ENCODE measurements around the gene INTS3. TPM values are rescaled to one million over a fixed set of nuclear protein-coding genes. Genes with fewer than 3 reads are reported as not detected.

Gene INTS3, protein sequence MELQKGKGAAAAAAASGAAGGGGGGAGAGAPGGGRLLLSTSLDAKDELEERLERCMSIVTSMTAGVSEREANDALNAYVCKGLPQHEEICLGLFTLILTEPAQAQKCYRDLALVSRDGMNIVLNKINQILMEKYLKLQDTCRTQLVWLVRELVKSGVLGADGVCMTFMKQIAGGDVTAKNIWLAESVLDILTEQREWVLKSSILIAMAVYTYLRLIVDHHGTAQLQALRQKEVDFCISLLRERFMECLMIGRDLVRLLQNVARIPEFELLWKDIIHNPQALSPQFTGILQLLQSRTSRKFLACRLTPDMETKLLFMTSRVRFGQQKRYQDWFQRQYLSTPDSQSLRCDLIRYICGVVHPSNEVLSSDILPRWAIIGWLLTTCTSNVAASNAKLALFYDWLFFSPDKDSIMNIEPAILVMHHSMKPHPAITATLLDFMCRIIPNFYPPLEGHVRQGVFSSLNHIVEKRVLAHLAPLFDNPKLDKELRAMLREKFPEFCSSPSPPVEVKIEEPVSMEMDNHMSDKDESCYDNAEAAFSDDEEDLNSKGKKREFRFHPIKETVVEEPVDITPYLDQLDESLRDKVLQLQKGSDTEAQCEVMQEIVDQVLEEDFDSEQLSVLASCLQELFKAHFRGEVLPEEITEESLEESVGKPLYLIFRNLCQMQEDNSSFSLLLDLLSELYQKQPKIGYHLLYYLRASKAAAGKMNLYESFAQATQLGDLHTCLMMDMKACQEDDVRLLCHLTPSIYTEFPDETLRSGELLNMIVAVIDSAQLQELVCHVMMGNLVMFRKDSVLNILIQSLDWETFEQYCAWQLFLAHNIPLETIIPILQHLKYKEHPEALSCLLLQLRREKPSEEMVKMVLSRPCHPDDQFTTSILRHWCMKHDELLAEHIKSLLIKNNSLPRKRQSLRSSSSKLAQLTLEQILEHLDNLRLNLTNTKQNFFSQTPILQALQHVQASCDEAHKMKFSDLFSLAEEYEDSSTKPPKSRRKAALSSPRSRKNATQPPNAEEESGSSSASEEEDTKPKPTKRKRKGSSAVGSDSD
- 39.2 TPM for polyA plus RNA-seq (ENCODE audit: insufficient read length)

DNA sequence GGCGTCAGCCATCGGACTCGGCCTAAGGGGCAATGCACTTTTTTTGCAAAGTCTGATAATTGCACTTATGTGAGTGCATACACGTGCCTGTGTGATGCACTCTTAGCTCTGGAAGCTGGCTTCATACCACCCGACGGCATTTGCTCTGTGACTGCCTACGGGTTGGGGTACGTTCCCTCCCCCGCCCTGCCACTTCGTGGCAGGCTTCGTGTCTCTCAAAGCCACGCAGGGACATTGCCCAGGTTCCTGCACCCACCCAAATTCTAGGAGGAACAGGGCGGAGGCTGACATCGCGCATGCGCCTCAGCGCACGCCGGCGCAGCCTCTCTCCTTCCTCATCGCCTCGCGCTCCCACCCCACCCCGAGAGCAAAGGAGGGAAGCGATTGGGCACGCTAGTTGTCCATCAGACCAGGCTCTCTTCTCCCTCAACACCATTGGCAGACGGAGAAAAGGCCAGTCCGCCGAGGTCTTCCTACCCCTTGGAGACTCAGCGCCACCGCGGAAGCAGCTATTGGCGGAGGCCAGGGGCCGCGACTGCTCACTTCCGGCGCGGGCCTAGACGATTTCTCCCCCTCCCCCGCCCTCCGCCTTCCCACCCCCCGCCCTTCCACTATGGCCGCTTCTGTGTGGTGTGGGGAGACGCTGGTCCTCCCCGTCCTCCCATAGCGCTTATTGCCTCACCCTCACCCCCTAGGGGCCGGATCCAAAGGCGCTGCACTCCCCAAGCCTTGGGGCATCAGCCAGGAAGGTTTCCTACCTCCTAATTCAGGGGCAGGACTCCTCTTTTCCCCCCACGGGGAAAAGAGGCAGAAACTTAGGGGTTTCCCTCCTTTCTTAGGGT, at the start of gene INTS3:
Gene INTS3 (plus strand): TSS at position 588 of the 842 bp plus-strand sequence. CDS start 585 bp downstream, outside the sequence.
- DNase-seq (ENCODE audit: low read depth), result peak; percentile 100

DNA sequence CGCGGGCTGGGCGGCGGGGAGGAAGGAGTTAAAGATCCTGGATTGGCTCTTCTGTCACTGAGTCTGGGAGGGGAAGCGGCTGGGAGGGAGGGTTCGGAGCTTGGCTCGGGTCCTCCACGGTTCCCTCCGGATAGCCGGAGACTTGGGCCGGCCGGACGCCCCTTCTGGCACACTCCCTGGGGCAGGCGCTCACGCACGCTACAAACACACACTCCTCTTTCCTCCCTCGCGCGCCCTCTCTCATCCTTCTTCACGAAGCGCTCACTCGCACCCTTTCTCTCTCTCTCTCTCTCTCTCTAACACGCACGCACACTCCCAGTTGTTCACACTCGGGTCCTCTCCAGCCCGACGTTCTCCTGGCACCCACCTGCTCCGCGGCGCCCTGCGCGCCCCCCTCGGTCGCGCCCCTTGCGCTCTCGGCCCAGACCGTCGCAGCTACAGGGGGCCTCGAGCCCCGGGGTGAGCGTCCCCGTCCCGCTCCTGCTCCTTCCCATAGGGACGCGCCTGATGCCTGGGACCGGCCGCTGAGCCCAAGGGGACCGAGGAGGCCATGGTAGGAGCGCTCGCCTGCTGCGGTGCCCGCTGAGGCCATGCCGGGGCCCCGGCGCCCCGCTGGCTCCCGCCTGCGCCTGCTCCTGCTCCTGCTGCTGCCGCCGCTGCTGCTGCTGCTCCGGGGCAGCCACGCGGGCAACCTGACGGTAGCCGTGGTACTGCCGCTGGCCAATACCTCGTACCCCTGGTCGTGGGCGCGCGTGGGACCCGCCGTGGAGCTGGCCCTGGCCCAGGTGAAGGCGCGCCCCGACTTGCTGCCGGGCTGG, 49.1 kb upstream of the INTS3 start, which contains the start of gene NPR1:
Gene NPR1 (plus strand): TSS at position 170 of the 818 bp plus-strand sequence. CDS start 421 bp downstream, at position 591.
- DNase-seq (ENCODE audit: low read depth), result no peak

DNA sequence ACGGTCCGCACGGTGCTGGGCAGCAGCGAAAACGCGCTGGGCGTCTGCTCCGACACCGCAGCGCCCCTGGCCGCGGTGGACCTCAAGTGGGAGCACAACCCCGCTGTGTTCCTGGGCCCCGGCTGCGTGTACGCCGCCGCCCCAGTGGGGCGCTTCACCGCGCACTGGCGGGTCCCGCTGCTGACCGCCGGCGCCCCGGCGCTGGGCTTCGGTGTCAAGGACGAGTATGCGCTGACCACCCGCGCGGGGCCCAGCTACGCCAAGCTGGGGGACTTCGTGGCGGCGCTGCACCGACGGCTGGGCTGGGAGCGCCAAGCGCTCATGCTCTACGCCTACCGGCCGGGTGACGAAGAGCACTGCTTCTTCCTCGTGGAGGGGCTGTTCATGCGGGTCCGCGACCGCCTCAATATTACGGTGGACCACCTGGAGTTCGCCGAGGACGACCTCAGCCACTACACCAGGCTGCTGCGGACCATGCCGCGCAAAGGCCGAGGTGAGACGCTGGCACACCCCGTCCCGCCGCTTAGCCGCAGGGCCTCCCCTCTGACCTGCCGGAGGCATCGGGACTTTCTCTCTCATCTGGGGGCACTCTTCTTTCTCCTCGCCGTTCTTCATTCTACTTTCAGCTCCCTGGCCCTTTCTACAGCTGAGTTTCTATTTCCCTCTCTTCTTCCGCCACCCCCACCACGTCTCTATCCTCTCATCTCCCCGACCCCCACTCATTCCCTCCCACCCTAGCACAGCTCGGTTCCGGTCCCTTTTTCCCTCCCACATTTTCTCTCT, 48.3 kb upstream of the INTS3 start:
- no peak for DNase-seq (ENCODE audit: low read depth)

DNA sequence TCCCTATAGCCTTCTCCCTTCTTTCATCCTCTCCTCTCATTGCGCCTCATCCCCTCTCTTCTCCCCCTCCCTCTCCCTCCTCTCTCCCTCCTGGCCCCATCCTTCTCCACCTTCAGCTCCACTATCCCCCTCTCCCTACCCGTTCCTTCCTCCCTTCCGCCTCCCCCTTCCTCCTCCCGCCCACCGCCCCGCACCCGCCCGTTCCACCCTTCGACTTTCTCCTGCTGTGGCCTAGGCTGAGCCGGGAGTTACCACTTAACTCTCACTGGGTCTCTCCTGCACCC, 47.8 kb upstream of the INTS3 start:
- DNase-seq (ENCODE audit: low read depth), result no peak

DNA sequence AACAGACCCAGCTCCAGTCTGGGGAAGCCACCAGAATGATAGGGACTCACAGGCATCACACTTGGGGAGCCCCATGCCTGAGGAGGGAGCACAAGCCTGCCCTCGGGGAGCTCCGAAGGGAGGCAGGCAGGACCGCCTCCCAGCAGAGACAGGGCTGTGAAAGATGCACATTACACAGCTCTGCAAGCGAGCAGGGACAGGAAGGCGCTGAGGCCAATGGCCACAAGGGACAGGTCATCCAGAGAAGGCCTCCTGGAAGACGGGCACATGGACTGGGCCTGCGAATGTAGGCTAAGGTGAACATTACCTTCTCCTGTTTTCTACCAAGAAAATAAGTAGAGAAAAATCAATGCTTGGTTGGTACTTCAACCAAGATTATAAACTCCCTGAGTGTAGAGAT, 45.1 kb upstream of the INTS3 start:
- no peak for DNase-seq (ENCODE audit: low read depth)

DNA sequence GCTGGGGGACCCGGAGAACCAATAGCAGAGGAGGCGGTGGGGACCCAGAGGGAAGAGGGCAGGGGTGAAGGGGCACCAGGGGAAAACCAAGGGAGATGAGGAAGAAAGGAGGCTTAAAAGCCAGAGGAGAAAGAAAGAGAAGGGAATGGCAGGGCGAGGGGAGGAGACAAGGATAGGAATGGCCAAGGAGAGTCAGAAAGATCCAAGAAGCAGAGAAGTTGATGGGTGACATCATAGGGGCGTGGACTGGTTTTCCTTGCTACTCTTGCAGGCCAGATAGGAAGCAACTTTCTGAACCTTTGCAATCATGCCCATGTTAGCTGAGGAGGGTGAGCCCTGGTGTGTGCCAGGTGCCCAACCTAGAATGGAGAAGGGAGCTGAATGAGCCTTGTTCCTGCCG, 44.0 kb upstream of the INTS3 start:
- no peak for DNase-seq (ENCODE audit: low read depth)

DNA sequence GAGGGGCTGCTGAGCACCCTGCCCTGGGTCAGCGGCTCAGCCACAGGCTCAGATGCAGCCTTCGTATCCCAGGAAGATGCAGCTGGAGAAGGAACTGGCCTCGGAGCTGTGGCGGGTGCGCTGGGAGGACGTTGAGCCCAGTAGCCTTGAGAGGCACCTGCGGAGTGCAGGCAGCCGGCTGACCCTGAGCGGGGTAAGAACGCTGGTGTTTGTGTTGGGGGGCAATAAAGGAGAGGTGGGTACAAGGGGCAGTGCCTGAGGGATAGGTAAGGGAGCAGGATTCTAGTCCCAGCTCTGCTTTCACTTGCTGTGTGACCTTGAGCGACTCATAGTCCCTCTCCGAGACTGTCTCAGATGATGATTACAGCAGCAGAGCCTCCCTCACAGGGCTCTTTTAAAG, 43.0 kb upstream of the INTS3 start:
- no peak for DNase-seq (ENCODE audit: low read depth)

DNA sequence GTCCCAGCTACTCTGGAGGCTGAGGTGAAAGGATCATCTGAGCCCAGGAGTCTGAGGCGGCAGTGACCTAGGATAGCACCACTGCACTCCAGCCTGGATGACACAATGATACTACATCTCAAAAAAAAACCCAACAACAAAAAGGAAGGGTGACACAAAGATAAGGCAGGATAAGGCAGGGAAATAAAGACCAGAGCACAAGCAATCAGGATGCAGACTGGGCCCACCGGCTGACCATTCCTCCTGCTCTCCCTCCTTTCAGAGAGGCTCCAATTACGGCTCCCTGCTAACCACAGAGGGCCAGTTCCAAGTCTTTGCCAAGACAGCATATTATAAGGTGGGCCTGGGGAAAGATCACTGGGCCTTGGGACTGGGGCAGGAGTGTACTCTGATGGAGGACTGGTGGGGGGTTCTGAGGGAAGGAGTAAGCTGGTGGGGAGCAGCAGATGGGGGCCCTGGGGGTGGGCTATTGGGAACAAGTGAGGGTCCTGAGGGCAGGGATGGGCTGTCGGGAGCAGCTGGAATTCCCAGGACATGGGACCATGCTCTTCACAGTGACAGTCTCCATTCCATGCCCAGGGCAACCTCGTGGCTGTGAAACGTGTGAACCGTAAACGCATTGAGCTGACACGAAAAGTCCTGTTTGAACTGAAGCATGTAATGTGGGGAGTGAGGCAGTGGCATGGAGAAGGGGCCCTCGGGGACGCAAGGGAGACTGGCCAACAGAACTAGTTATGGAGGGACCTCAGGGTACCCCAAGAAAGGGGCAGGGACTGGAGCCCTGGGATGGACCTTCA, 42.1 kb upstream of the INTS3 start:
- no peak for DNase-seq (ENCODE audit: low read depth)

DNA sequence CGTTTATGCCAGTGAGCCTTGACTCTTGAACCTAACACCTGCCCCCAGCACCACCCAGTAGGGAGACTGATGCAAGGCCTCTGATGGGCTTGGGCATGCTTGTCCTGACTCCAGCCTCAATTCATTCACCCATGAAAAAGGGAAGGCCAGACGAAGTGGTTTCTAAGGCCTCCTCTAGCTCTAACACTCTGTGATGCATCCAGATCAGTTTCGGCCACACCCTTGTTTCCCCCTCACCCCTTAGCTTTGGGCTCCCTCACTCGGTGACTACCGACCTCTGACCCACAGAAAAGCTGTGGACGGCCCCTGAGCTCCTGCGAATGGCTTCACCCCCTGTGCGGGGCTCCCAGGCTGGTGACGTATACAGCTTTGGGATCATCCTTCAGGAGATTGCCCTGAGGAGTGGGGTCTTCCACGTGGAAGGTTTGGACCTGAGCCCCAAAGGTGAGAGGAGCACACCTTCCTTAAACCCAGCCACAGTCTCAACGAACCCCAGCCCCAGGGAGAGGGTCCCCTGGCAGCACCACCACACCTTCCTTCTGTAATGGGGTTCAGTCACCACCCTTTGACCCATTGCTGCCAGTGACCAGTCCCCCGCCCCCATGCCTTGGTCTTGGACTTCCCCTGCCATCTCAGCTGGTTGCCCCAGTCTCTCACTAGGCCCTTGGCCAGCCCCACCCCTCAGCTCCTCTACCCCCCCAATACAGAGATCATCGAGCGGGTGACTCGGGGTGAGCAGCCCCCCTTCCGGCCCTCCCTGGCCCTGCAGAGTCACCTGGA, 40.3 kb upstream of the INTS3 start:
- no peak for DNase-seq (ENCODE audit: low read depth)

DNA sequence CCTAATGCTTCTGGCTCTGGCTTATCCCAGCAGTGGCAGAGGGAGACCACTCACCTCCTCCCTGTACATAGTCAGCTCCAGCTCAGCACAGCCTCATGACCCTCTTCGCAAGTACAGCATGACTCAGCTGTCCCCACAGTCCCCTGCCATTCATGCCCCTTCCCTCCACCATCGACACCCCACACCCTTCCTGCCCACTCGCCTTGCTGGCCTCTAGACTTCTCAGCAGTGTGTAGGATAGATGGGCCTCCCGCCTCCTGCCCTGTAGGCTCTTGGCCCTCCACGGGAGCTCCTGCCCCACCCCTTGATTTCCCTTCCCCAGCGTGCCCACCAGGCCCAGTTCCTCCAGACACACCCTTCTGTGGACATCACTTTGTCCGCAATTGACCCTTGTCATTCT, 39.6 kb upstream of the INTS3 start:
- DNase-seq (ENCODE audit: low read depth), result no peak

DNA sequence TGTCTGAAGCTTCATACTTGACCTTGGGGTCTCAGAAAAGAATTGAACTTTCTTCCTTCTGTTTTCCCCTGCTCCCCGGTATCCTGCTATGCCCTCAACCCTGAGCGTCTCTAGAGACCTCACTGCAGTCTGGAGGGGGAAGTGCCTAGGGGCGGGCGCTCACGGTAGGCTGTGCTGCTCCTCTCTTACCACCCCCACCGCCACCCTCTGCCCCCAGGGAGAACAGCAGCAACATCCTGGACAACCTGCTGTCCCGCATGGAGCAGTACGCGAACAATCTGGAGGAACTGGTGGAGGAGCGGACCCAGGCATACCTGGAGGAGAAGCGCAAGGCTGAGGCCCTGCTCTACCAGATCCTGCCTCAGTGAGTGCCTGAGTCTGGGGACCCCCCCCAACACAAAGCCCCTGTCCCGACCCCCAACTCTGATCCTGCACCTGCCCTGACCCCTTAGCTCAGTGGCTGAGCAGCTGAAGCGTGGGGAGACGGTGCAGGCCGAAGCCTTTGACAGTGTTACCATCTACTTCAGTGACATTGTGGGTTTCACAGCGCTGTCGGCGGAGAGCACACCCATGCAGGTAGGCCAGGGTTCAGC, 39.0 kb upstream of the INTS3 start:
- no peak for DNase-seq (ENCODE audit: low read depth)

DNA sequence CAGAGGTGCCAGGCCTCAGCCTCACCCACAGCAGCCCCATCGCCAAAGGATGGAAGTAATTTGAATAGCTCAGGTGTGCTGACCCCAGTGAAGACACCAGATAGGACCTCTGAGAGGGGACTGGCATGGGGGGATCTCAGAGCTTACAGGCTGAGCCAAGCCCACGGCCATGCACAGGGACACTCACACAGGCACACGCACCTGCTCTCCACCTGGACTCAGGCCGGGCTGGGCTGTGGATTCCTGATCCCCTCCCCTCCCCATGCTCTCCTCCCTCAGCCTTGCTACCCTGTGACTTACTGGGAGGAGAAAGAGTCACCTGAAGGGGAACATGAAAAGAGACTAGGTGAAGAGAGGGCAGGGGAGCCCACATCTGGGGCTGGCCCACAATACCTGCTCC, 34.4 kb upstream of the INTS3 start:
- DNase-seq (ENCODE audit: low read depth), result no peak

DNA sequence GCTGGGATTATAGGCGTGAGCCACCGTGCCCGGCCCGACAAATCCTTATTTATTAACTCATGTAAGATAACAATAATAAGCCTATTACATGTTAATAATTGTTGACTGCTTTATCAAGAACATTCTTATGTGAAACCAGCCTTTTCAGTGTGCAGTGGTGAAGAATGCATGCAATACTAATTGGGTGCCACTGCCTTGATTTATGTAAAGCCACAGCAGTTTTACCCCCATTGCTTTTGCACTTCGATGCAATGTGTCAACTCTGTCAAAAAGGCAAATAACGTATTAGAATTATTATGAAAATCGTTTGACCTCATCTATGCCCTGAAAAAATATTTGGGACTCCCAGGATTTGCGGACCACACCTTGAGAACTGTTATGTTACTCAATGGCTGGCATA, 31.1 kb upstream of the INTS3 start:
- no peak for DNase-seq (ENCODE audit: low read depth)

DNA sequence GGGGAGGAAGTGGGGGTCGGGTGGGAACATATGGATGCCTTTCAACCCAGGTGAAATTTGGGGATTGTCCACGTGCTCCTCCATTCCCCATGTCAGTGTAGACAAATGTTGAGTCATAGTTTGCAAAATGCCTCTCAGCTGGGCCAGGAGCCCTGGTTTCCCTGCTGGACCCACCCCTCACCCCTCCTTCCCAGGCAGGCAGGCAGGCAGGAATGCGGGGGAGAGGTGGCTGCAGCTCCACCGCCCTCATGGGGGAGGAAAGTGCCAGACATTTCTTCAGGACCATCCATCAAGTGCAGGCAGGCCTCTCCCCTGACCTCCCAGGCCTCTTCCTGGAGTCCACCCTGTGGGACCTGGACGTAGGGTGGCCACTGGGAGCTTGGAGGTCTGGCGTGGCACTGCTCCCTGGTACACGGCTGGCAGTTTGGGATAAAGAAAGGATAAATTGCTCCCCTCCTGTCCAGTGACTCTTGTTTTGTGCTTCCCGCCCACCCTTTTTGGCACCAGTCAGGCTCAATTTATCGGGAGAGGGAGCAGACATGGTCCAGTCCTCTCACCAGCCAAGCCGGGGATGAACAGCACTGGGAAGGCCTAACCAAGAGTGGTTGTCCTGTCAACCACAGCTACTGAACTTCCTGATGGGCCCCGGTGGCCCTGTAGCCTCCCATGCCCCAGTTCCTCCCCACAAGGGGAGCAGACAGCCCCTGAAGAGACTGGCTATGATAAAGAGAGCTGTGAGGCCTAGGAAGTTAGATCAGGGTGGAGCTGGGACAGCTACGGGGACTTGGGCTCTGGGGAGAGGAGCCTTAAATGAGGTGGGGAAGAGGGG, 30.4 kb upstream of the INTS3 start:
- DNase-seq (ENCODE audit: low read depth), result no peak

DNA sequence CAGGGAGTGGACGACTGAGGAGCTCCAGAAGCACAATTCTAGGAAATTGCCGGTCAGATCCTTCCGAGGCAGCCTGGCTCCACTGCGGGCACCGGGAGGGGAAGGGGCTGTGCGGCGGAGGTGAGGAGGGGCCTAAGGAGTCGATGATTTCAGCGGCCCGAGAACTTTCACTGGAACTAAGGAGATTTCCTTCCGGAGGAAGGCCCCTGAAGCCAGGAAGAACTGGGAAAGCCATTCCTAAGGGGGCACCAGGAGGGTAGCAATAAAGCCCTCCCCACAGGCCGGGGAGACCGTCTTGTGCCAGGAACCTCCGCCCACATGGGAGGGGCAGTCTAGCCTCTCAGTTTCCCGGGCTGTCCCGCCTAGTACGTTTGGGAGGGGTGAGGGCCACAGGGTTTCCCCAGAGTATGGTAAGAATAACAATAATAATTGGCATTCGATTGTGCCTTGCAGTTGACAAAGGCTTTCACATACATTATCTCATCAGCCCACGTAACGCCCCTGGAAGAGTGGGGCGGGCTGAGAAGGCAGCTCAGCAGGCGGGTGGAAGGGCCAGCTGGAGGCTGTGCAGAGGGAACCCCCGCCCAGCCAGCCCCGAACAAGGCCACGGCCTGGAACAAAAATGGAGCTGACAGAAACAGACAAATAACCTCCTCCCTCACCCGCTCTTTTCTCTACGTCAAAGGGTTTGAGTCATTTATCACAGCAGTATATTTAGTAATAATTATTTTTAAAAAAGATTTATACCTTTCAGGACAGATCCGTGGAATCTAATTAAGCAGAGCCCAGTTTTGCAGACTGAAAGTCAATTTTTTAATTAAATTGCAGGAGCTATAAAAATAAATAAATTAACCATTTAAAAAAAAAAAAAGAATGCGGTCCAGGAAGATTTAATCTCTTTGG, 29.6 kb upstream of the INTS3 start:
- DNase-seq (ENCODE audit: low read depth), result no peak

Measured in forelimb muscle (tissue), 1 donor.